Osteocyte (in vitro differentiated cells): ENCODE measurements around the gene SUPT5H. TPM values are rescaled to one million over a fixed set of nuclear protein-coding genes. Genes with fewer than 3 reads are reported as not detected.

ENCODE experiments used
- DNase-seq: peaks from one replicate; pipeline ENCODE4 v3.0.0; 2021; ENCODE audit warnings: mixed read lengths; ENCODE audit not compliant: unreplicated experiment; ENCODE audit errors: extremely low spot score
- H3K27ac Mint-ChIP-seq: one replicate; pipeline ENCODE4 v1.8.0; 2021; ENCODE audit warnings: mild to moderate bottlenecking, mixed read lengths; ENCODE audit not compliant: unreplicated experiment
- H3K27me3 Mint-ChIP-seq: one replicate; pipeline ENCODE4 v1.8.0; 2021; ENCODE audit warnings: mixed read lengths; ENCODE audit not compliant: unreplicated experiment
- H3K36me3 Mint-ChIP-seq: one replicate; pipeline ENCODE4 v1.8.0; 2021; ENCODE audit warnings: mixed read lengths; ENCODE audit not compliant: unreplicated experiment
- H3K4me1 Mint-ChIP-seq: one replicate; pipeline ENCODE4 v1.8.0; 2021; ENCODE audit warnings: mixed read lengths; ENCODE audit not compliant: unreplicated experiment
- H3K4me3 Mint-ChIP-seq: one replicate; pipeline ENCODE4 v1.8.0; 2021; ENCODE audit warnings: mild to moderate bottlenecking, moderate library complexity, mixed read lengths; ENCODE audit not compliant: unreplicated experiment
- H3K9me3 Mint-ChIP-seq: one replicate; pipeline ENCODE4 v1.8.0; 2021; ENCODE audit warnings: mixed read lengths; ENCODE audit not compliant: unreplicated experiment
- total RNA-seq: library from RNA; stranded (reverse); gene quantifications from 2 replicates; pipeline ENCODE4 v1.2.1, GENCODE V29; 2021
- TF ChIP-seq, protein P1 (sequence below): fragments of 200-600 bp; sonication (generic); IDR thresholded peaks from 2 replicates; pipeline ENCODE4 v1.5.0; 2021; ENCODE audit warnings: antibody characterized with exemption, mild to moderate bottlenecking, moderate library complexity

The SUPT5H gene
- total RNA-seq, 1 donor from 2014 or later = 130 TPM

- Mint-ChIP-seq H3K4me1 (peaks cover 19% of the 10 kb centered on the region), H3K27ac (peak overlapping the region; percentile 87), H3K9me3 (no peaks in the 10 kb centered on the region), H3K27me3 (no peaks in the 10 kb centered on the region), H3K4me3 (peak overlapping the region; percentile 80), H3K36me3 (peaks cover 6% of the 10 kb centered on the region)
- TF ChIP-seq, protein P1, sequence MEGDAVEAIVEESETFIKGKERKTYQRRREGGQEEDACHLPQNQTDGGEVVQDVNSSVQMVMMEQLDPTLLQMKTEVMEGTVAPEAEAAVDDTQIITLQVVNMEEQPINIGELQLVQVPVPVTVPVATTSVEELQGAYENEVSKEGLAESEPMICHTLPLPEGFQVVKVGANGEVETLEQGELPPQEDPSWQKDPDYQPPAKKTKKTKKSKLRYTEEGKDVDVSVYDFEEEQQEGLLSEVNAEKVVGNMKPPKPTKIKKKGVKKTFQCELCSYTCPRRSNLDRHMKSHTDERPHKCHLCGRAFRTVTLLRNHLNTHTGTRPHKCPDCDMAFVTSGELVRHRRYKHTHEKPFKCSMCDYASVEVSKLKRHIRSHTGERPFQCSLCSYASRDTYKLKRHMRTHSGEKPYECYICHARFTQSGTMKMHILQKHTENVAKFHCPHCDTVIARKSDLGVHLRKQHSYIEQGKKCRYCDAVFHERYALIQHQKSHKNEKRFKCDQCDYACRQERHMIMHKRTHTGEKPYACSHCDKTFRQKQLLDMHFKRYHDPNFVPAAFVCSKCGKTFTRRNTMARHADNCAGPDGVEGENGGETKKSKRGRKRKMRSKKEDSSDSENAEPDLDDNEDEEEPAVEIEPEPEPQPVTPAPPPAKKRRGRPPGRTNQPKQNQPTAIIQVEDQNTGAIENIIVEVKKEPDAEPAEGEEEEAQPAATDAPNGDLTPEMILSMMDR = no peak
- no peak for DNase-seq
These were observed 35.8 kb downstream of the SUPT5H start for GRCh38 chr19:39481229-39481545.

DNA sequence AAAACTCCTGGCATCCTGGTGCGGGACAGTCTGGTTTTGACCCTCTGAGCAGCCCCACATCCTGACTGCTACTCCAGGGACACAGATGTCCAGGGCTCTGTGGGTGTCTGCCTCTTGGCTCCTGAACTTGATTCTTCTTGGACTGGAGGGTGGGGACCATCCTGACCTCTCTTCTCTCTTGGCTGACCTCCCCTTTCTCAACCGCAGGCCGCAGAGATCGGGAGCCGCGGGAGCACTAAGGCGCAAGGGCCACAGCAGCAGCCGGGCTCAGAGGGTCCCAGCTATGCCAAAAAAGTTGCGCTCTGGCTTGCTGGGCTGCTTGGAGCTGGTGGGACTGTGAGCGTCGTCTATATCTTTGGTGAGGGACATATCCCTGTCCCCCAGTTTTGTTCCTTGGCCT is 36.3 kb downstream of the SUPT5H start:
- TF ChIP-seq, protein P1 = no peak
- Mint-ChIP-seq H3K27me3 (no peaks in the 10 kb centered on the region), H3K4me3 (peak overlapping the region; percentile 80), H3K27ac (peak overlapping the region; percentile 87), H3K9me3 (no peaks in the 10 kb centered on the region), H3K4me1 (peaks cover 19% of the 10 kb centered on the region), H3K36me3 (peaks cover 5% of the 10 kb centered on the region)
- no peak for DNase-seq

- peaks cover 10% of the 10 kb centered on the region for H3K36me3 Mint-ChIP-seq
- no peaks in the 10 kb centered on the region for H3K27me3 Mint-ChIP-seq
- H3K4me1 Mint-ChIP-seq = peaks cover 19% of the 10 kb centered on the region
- TF ChIP-seq, protein P1 = no peak
- no peak for DNase-seq
- no peak overlapping the region for H3K27ac Mint-ChIP-seq
- H3K4me3 Mint-ChIP-seq = no peak overlapping the region
- H3K9me3 Mint-ChIP-seq = no peaks in the 10 kb centered on the region
These were observed 37.8 kb downstream of the SUPT5H start for GRCh38 chr19:39483141-39483540.

DNA sequence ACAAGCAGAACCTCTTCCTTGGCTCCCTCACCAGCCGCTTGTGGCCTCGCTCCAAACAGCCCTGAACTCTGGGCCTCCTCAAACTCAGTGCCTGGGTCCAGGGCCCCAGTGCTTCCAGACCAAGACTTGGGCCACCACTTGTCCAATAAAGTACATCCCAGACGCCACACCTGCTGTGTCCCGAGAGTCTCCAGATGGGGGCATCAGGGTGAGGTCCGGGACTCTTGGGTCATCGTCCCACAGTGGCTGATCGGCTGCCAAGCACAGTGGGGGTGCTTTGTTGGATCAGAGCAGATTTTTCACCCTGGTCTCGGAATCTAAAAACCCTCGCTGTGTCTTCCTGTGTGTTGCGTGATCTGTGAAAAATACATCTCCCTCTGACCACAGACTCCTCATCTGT is 44.4 kb downstream of the SUPT5H start:
- no peak for DNase-seq
- Mint-ChIP-seq H3K4me1 (no peaks in the 10 kb centered on the region), H3K36me3 (peaks cover 20% of the 10 kb centered on the region), H3K27ac (no peak overlapping the region), H3K9me3 (no peaks in the 10 kb centered on the region), H3K27me3 (no peaks in the 10 kb centered on the region), H3K4me3 (no peak overlapping the region)
- TF ChIP-seq, protein P1 = no peak

DNA sequence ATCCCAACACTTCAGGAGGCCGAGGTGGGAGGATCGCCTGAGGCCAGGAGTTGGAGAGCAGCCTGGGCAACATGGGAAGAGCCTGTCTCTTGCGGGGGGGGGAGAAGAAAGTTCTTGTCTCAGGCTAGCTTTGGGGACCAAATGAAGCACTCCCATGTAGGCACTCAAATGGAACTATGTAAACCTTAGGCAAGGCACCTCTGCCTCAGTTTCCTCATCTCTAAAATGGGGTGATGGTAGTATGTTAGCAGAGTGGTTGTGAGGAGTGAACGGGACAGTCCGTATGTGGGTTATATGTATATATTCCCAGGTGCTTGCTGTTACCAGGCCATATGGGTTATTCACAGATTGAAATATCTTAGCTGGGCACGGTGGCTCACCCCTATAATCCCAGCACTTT is 46.8 kb downstream of the SUPT5H start:
- no peaks in the 10 kb centered on the region for H3K9me3 Mint-ChIP-seq
- H3K27me3 Mint-ChIP-seq = peaks cover 9% of the 10 kb centered on the region
- TF ChIP-seq, protein P1 = no peak

More for the DNA sequence above, 46.8 kb downstream of the SUPT5H start:
- Mint-ChIP-seq H3K27ac (no peak overlapping the region), H3K4me1 (no peaks in the 10 kb centered on the region), H3K36me3 (peaks cover 17% of the 10 kb centered on the region), H3K4me3 (no peak overlapping the region)
- no peak for DNase-seq
